ENCODE results near the gene FAM3C. TPM values are rescaled to one million over a fixed set of nuclear protein-coding genes. Genes with fewer than 3 reads are reported as not detected.
A peak's percentile ranks its signal among the peaks of the same experiment; 100 is the strongest.

FAM3C gene
- total and polyA plus RNA-seq, 10 of the 15 experiments (the other 5 are each of a cell fraction or from before 2014, with no cell fraction given), result 11.0 to 110 (median 27.8) TPM

DNA sequence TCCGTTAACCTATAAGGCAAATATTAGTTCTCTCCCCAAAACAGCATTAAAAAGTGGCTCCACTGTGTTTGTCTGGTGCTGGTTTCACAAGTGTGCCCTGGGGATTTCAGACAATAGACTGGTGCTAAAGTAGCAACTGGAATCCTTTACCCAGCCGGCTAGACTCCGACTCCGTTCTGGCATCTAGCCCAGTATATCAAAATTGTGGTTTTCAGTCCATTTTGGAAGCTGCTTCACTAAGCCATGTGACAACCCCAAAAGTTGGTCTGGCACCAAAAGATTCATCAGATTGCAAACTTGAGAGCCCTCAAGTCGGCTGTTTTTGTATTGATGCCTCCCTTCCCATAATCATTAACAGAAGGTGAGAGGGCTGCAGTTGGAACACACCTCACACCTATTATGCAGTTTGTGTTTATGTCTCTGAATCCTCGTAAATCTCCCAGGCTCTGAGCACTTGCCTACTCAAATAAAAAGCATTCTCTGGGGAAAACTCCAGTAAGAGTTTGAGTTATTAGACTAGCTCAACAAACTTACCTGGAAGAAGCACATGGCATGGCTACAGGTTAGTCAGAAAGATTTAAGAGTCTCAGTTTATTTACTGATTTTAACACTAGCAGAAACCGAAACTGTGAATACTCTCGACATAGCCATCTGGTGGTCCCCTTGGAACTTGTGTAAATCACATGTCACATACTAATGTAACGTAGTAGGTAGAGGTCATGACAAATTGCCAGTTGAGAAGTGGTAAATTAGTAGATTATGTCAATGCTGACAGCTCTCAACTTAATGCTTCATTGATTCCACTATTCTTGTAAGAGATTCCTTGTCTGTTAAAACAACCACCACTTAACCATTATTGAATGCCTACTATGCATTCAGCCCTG lies 82.1 kb downstream of the FAM3C start (continued):
- TF ChIP-seq, protein P1, sequence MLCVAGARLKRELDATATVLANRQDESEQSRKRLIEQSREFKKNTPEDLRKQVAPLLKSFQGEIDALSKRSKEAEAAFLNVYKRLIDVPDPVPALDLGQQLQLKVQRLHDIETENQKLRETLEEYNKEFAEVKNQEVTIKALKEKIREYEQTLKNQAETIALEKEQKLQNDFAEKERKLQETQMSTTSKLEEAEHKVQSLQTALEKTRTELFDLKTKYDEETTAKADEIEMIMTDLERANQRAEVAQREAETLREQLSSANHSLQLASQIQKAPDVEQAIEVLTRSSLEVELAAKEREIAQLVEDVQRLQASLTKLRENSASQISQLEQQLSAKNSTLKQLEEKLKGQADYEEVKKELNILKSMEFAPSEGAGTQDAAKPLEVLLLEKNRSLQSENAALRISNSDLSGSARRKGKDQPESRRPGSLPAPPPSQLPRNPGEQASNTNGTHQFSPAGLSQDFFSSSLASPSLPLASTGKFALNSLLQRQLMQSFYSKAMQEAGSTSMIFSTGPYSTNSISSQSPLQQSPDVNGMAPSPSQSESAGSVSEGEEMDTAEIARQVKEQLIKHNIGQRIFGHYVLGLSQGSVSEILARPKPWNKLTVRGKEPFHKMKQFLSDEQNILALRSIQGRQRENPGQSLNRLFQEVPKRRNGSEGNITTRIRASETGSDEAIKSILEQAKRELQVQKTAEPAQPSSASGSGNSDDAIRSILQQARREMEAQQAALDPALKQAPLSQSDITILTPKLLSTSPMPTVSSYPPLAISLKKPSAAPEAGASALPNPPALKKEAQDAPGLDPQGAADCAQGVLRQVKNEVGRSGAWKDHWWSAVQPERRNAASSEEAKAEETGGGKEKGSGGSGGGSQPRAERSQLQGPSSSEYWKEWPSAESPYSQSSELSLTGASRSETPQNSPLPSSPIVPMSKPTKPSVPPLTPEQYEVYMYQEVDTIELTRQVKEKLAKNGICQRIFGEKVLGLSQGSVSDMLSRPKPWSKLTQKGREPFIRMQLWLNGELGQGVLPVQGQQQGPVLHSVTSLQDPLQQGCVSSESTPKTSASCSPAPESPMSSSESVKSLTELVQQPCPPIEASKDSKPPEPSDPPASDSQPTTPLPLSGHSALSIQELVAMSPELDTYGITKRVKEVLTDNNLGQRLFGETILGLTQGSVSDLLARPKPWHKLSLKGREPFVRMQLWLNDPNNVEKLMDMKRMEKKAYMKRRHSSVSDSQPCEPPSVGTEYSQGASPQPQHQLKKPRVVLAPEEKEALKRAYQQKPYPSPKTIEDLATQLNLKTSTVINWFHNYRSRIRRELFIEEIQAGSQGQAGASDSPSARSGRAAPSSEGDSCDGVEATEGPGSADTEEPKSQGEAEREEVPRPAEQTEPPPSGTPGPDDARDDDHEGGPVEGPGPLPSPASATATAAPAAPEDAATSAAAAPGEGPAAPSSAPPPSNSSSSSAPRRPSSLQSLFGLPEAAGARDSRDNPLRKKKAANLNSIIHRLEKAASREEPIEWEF (IDR thresholded peaks at IDR 0.05; ENCODE audit: insufficient replicate concordance, low read depth, low read length), result no peak
- TF ChIP-seq TAF1 (IDR thresholded peaks at IDR 0.05; ENCODE audit: borderline replicate concordance, low read depth, low read length) (no peak), MYC (IDR thresholded peaks at IDR 0.05; ENCODE audit: insufficient read depth, insufficient read length, insufficient replicate concordance, low read length, severe bottlenecking) (no peak), CHD2 (IDR thresholded peaks at IDR 0.05; ENCODE audit: borderline replicate concordance, low read depth, low read length) (peak; percentile 43; the same call in 1 of the 2 replicates), STAT1 (conservative IDR thresholded peaks at IDR 0.05) (no peak; the same call in 1 of the 2 replicates), NFYB (IDR thresholded peaks at IDR 0.05; ENCODE audit: insufficient read depth, low read depth, low read length) (no peak), HDAC6 (IDR thresholded peaks at IDR 0.05; ENCODE audit: unreplicated experiment) (no peak), SIX5 (IDR thresholded peaks at IDR 0.05; ENCODE audit: low read depth, low read length, severe bottlenecking) (no peak)
- TF ChIP-seq, protein P2, sequence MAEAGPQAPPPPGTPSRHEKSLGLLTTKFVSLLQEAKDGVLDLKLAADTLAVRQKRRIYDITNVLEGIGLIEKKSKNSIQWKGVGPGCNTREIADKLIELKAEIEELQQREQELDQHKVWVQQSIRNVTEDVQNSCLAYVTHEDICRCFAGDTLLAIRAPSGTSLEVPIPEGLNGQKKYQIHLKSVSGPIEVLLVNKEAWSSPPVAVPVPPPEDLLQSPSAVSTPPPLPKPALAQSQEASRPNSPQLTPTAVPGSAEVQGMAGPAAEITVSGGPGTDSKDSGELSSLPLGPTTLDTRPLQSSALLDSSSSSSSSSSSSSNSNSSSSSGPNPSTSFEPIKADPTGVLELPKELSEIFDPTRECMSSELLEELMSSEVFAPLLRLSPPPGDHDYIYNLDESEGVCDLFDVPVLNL (IDR thresholded peaks at IDR 0.05; ENCODE audit: low read depth, low read length), result no peak
- TF ChIP-seq, protein P3, sequence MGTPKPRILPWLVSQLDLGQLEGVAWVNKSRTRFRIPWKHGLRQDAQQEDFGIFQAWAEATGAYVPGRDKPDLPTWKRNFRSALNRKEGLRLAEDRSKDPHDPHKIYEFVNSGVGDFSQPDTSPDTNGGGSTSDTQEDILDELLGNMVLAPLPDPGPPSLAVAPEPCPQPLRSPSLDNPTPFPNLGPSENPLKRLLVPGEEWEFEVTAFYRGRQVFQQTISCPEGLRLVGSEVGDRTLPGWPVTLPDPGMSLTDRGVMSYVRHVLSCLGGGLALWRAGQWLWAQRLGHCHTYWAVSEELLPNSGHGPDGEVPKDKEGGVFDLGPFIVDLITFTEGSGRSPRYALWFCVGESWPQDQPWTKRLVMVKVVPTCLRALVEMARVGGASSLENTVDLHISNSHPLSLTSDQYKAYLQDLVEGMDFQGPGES (IDR thresholded peaks at IDR 0.05), result no peak
- TF ChIP-seq, protein P4, sequence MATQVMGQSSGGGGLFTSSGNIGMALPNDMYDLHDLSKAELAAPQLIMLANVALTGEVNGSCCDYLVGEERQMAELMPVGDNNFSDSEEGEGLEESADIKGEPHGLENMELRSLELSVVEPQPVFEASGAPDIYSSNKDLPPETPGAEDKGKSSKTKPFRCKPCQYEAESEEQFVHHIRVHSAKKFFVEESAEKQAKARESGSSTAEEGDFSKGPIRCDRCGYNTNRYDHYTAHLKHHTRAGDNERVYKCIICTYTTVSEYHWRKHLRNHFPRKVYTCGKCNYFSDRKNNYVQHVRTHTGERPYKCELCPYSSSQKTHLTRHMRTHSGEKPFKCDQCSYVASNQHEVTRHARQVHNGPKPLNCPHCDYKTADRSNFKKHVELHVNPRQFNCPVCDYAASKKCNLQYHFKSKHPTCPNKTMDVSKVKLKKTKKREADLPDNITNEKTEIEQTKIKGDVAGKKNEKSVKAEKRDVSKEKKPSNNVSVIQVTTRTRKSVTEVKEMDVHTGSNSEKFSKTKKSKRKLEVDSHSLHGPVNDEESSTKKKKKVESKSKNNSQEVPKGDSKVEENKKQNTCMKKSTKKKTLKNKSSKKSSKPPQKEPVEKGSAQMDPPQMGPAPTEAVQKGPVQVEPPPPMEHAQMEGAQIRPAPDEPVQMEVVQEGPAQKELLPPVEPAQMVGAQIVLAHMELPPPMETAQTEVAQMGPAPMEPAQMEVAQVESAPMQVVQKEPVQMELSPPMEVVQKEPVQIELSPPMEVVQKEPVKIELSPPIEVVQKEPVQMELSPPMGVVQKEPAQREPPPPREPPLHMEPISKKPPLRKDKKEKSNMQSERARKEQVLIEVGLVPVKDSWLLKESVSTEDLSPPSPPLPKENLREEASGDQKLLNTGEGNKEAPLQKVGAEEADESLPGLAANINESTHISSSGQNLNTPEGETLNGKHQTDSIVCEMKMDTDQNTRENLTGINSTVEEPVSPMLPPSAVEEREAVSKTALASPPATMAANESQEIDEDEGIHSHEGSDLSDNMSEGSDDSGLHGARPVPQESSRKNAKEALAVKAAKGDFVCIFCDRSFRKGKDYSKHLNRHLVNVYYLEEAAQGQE (IDR thresholded peaks at IDR 0.05; ENCODE audit: low read depth, low read length), result no peak
- TF ChIP-seq, protein P5, sequence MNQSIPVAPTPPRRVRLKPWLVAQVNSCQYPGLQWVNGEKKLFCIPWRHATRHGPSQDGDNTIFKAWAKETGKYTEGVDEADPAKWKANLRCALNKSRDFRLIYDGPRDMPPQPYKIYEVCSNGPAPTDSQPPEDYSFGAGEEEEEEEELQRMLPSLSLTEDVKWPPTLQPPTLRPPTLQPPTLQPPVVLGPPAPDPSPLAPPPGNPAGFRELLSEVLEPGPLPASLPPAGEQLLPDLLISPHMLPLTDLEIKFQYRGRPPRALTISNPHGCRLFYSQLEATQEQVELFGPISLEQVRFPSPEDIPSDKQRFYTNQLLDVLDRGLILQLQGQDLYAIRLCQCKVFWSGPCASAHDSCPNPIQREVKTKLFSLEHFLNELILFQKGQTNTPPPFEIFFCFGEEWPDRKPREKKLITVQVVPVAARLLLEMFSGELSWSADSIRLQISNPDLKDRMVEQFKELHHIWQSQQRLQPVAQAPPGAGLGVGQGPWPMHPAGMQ (IDR thresholded peaks at IDR 0.05; ENCODE audit: borderline replicate concordance), result no peak
- TF ChIP-seq, protein P6, sequence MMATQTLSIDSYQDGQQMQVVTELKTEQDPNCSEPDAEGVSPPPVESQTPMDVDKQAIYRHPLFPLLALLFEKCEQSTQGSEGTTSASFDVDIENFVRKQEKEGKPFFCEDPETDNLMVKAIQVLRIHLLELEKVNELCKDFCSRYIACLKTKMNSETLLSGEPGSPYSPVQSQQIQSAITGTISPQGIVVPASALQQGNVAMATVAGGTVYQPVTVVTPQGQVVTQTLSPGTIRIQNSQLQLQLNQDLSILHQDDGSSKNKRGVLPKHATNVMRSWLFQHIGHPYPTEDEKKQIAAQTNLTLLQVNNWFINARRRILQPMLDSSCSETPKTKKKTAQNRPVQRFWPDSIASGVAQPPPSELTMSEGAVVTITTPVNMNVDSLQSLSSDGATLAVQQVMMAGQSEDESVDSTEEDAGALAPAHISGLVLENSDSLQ (IDR thresholded peaks at IDR 0.05), result peak; percentile 91

Measured in GM12878 (cell line).